Measurements from ENCODE around the gene FBXO34. TPM values are rescaled to one million over a fixed set of nuclear protein-coding genes. Genes with fewer than 3 reads are reported as not detected.

The FBXO34 gene
- total and polyA plus RNA-seq, 9 of the 15 experiments (the other 6 are each of a cell fraction or from before 2014, with no cell fraction given) = 6.3 to 24.9 (median 16.2) TPM

DNA sequence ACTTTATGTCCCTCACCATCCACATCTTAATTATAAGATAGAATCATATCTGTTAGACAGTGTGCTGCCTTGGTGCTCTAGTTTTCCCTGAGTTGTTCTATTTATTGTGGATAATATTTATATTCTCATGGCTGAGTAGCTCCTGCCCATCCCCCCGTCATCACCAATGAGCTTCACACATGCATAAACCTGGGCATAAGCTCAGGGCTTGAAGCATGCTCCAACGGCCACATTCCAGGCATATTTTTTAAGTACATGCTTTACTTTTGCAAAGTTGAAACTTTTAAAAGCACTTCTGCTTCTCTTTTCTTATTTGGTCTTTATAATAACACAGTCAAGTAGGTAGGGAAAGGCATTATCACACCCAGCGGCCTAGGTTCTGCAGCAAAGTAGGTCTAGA is 3.4 kb upstream of the FBXO34 start (continued):
- TF ChIP-seq, protein P1, sequence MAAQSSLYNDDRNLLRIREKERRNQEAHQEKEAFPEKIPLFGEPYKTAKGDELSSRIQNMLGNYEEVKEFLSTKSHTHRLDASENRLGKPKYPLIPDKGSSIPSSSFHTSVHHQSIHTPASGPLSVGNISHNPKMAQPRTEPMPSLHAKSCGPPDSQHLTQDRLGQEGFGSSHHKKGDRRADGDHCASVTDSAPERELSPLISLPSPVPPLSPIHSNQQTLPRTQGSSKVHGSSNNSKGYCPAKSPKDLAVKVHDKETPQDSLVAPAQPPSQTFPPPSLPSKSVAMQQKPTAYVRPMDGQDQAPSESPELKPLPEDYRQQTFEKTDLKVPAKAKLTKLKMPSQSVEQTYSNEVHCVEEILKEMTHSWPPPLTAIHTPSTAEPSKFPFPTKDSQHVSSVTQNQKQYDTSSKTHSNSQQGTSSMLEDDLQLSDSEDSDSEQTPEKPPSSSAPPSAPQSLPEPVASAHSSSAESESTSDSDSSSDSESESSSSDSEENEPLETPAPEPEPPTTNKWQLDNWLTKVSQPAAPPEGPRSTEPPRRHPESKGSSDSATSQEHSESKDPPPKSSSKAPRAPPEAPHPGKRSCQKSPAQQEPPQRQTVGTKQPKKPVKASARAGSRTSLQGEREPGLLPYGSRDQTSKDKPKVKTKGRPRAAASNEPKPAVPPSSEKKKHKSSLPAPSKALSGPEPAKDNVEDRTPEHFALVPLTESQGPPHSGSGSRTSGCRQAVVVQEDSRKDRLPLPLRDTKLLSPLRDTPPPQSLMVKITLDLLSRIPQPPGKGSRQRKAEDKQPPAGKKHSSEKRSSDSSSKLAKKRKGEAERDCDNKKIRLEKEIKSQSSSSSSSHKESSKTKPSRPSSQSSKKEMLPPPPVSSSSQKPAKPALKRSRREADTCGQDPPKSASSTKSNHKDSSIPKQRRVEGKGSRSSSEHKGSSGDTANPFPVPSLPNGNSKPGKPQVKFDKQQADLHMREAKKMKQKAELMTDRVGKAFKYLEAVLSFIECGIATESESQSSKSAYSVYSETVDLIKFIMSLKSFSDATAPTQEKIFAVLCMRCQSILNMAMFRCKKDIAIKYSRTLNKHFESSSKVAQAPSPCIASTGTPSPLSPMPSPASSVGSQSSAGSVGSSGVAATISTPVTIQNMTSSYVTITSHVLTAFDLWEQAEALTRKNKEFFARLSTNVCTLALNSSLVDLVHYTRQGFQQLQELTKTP (IDR thresholded peaks at IDR 0.05; ENCODE audit: low read depth in 1 of 2, partially characterized antibody in 2 of 2) = no peak
- no peak for TF ChIP-seq BMI1 (IDR thresholded peaks at IDR 0.05; ENCODE audit: low read length)
- no peak for TF ChIP-seq WHSC1 (IDR thresholded peaks at IDR 0.05; ENCODE audit: low read length)
- TF ChIP-seq TAF1 (IDR thresholded peaks at IDR 0.05; ENCODE audit: control insufficient read depth, extremely low read depth, insufficient read depth, low read length, severe bottlenecking) = no peak
- TF ChIP-seq MED1 (CRISPR knock-in tag; IDR thresholded peaks at IDR 0.05; ENCODE audit: borderline replicate concordance) = no peak
- TF ChIP-seq ZKSCAN8 (CRISPR knock-in tag; IDR thresholded peaks at IDR 0.05) = no peak
- TF ChIP-seq DPF2 (IDR thresholded peaks at IDR 0.05) = no peak
- TF ChIP-seq, protein P2, sequence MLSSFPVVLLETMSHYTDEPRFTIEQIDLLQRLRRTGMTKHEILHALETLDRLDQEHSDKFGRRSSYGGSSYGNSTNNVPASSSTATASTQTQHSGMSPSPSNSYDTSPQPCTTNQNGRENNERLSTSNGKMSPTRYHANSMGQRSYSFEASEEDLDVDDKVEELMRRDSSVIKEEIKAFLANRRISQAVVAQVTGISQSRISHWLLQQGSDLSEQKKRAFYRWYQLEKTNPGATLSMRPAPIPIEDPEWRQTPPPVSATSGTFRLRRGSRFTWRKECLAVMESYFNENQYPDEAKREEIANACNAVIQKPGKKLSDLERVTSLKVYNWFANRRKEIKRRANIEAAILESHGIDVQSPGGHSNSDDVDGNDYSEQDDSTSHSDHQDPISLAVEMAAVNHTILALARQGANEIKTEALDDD (IDR thresholded peaks at IDR 0.05) = no peak
- TF ChIP-seq, protein P3, sequence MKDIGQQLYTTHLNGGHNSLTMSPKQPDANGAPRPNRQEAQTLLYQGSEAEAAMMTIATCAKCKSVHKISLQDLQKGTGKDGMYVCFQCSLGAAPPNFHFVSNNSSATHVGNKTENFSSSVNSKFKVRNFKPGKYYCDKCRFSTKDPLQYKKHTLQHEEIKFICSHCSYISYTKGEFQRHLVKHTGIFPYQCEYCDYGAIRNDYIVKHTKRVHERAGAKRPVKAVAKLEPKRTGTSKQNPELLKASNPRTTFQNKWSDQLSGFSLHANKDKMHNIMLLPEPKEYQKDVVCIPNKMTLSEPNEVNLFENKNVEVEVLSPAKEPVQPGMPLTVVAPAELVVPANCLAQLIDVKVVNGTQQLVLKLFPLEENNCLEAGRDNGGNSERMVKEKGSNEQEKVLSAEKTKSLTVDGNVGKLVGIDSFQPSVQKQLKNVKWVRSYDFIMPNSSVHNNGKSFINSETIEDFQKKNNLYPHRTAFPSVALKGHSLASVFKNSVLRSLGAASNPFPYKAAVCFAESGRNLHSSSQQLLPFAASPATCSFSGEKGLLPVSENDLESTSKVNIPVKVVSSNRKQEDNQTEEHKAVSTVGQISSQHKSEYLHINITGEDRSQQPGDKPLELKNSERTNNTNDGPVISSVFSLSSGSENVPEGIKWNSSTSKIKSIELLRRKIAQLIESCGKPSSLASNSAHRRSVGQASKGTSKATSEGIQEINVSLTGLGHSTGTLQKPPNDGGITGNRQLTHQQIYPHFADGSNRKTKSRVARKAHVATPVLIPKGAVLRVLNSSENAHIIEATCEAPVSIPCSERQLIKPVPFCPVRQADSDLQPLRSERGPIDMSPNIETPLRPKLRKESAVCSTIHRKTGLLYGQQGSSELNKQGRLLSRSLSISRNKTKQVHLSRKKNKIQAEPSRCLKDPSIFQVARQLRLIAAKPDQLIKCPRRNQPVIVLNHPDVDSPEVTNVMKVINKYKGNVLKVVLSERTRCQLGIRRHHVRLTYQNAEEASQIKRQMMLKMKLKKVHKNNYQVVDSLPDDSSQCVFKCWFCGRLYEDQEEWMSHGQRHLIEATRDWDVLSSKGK (CRISPR knock-in tag; IDR thresholded peaks at IDR 0.05) = no peak
- TF ChIP-seq NELFE (IDR thresholded peaks at IDR 0.05; ENCODE audit: insufficient read depth, insufficient read length) = no peak
- TF ChIP-seq DNMT1 (IDR thresholded peaks at IDR 0.05) = no peak
